Heart left ventricle (tissue), 16 donors: ENCODE results near the gene ROBO3. TPM values are rescaled to one million over a fixed set of nuclear protein-coding genes. Genes with fewer than 3 reads are reported as not detected.

Experiments used
- ATAC-seq, 4 donors: fragments of 200-7000 bp; cut with Tn5 transposase; one replicate each; pipeline ENCODE4 v1.9.1; 2020 to 2022; ENCODE audit warnings: moderate library complexity in 4 of 4, mild to moderate bottlenecking in 3 of 4, moderate number of reproducible peaks in 1 of 4
- DNase-seq, 5 donors: peaks; one replicate each; pipeline ENCODE4 v3.0.0-alpha.2; 2020
- H3K27ac ChIP-seq, 12 donors: fragments of 200-600 bp; sonication (generic) in 4 of 12; one replicate each; pipeline versions ENCODE4 v1.5.0 to v1.8.0; 2016 to 2022; ENCODE audit warnings: mild to moderate bottlenecking in 2 of 12
- H3K27me3 ChIP-seq, 9 donors: fragments of 200-600 bp; sonication (generic) in 2 of 9; one replicate each; pipeline versions ENCODE4 v1.5.1 to v1.8.0; 2016 to 2022; ENCODE audit warnings: mild to moderate bottlenecking in 3 of 9
- H3K36me3 ChIP-seq, 9 donors: fragments of 200-600 bp; sonication (generic) in 2 of 9; one replicate each; pipeline versions ENCODE4 v1.5.0 to v1.8.0; 2018 to 2022; ENCODE audit warnings: mild to moderate bottlenecking in 2 of 9
- H3K4me1 ChIP-seq, 12 donors: fragments of 200-600 bp; sonication (generic) in 4 of 12; one replicate each; pipeline versions ENCODE4 v1.5.0 to v1.8.0; 2016 to 2022; ENCODE audit warnings: mild to moderate bottlenecking in 3 of 12
- H3K4me3 ChIP-seq, 12 donors: fragments of 200-600 bp; sonication (generic) in 4 of 12; one replicate each; pipeline versions ENCODE4 v1.5.0 to v1.8.0; 2017 to 2022; ENCODE audit warnings: mild to moderate bottlenecking in 9 of 12, moderate library complexity in 4 of 12
- H3K9me3 ChIP-seq, 12 donors: fragments of 200-600 bp; sonication (generic) in 4 of 12; one replicate each; pipeline versions ENCODE4 v1.5.0 to v1.8.0; 2016 to 2022; ENCODE audit warnings: mild to moderate bottlenecking in 1 of 12
- CTCF ChIP-seq, 12 donors: fragments of 200-600 bp; sonication (generic) in 4 of 12; IDR thresholded peaks; one replicate each; pipeline versions ENCODE4 v1.5.0 to v1.8.0; 2018 to 2022; ENCODE audit warnings: antibody characterized with exemption in 12 of 12, mild to moderate bottlenecking in 5 of 12
- POLR2A ChIP-seq, 2 donors: fragments of 450-650 bp; IDR thresholded peaks; one replicate each; pipeline ENCODE4 v1.6.1; 2017; ENCODE audit warnings: antibody characterized with exemption in 2 of 2, mild to moderate bottlenecking in 2 of 2, moderate library complexity in 2 of 2
- WGBS, 4 donors: extraction: QIAGEN DNeasy Blood & Tissue Kit in 2 of 4; methylation state at CpG; one replicate each; pipeline versions ENCODE4 v1.1.5 to v1.1.7; 2013 to 2018; 5-methylcytosine and 5-hydroxymethylcytosine counted together
- intact Hi-C, 10 donors: fragments of 100-400 bp; cut with DNase I; formaldehyde crosslinking; loops; one replicate each; pipeline versions ENCODE4 v1.11.1 to v1.14.2; 2022
- polyA plus RNA-seq, 2 donors: library from polyadenylated mRNA; stranded (reverse); fragments of 200-250 nt; gene quantifications; one replicate each; pipeline ENCODE4 v1.2.3, GENCODE V29; 2013
- total RNA-seq, 9 donors: library from RNA; depleted of rRNA in 2 of 9; stranded (reverse); fragments of >200 nt in 2 of 9; fragmentation: NEBNext Ultra II Directional in 3 of 9; extraction: Animal tissue kit (Norgen Biotek cat#: 25700) in 3 of 9; gene quantifications; one replicate each; pipeline versions ENCODE4 v1.1.0 to v1.2.4, GENCODE V29; 2016 to 2023
- donor health status: ischemic (EF 13 %, LVEDD 7.1; RV severe dilation, severe dysfunction).
- donor health status: healthy with polysubstance abuse.
- donor health status: DM: no; HTN: yes; CAD: no.
- donor health status: DM: no; HTN: no; CAD: no.
- donor health status: ischemic (EF 25% LVEDD 6.9; RV normal size, moderate dysfunction).
- donor health status: ischemic (EF 25% LVEDD 5.7; RV mildly dilated, moderate dysfunction).
- donor health status: healthy.
- donor health status: DM: yes; HTN: yes; CAD: no.
- donor health status: ischemic (EF 35%, LVEDD 5.7; RV mildly dilated, moderate dysfunction).
- donor health status: nonischemic (EF 11% LVEDD 7.7; RV severe dilation, severe dysfunction).
- donor health status: DM: yes; HTN: yes; CAD: no.
- donor health status: PGD.
- donor health status: ischemic (EF 29% LVEDD 5.4; RV normal size, mild dysfunction).
- donor health status: nonischemic (EF 23%, LVEDD 6.1; RV moderate dilation, normal function).

The ROBO3 gene
- total and polyA plus RNA-seq, 11 donors: 2.5 to 18.6 (median 3.2) TPM

GRCh38 chr11:124864892-124865180 lies 396 bp upstream of the ROBO3 start:
- H3K4me3 ChIP-seq: peak overlapping the region in 2 of 12 donors; percentile 41 to 45
- TF ChIP-seq POLR2A (IDR thresholded peaks at IDR 0.05) (no peak), CTCF (IDR thresholded peaks at IDR 0.05) (no peak)

GRCh38 chr11:124865902-124866851 lies 945 bp downstream of the ROBO3 start:
- Histone ChIP-seq H3K36me3 (no peaks in the 10 kb centered on the region), H3K4me3 (peak overlapping the region in 11 of 12 donors; percentile 17 to 45 (median 36)), H3K27ac (no peak overlapping the region), H3K27me3 (peaks cover 54 to 100% (median 90%) of the 10 kb centered on the region in 9 donors), H3K4me1 (peaks cover 5 to 59% (median 34%) of the 10 kb centered on the region in 12 donors), H3K9me3 (no peaks in the 10 kb centered on the region)
- TF ChIP-seq POLR2A (IDR thresholded peaks at IDR 0.05) (no peak), CTCF (IDR thresholded peaks at IDR 0.05) (peak; percentile 65 to 87 (median 79))
- DNase-seq (peak in 1 of 5 donors; percentile 31), ATAC-seq (peak in 3 of 4 donors; percentile 37 to 44 (median 37))
- intact Hi-C loops: loop anchor here in 1 of 10 donors (10.0 kb wide), 1 partner anchor 201 kb away; no protein-coding TSS in a partner anchor
- WGBS, 4 donors: 1 to 3% (median 2%) methylated on average over 21 to 62 of the region's 62 CpGs

More at GRCh38 chr11:124864892-124865180, 396 bp upstream of the ROBO3 start:
- Histone ChIP-seq H3K4me1 (peaks cover 5 to 59% (median 34%) of the 10 kb centered on the region in 12 donors), H3K36me3 (no peaks in the 10 kb centered on the region), H3K27ac (no peak overlapping the region), H3K9me3 (no peaks in the 10 kb centered on the region), H3K27me3 (peaks cover 47 to 99% (median 87%) of the 10 kb centered on the region in 9 donors)
- intact Hi-C loops: loop anchor here in 1 of 10 donors (10.0 kb wide), 1 partner anchor 200 kb away; no protein-coding TSS in a partner anchor
- 3 to 8% (median 5%) methylated on average over 9 of the region's 9 CpGs for WGBS, 4 donors
- DNase-seq (no peak), ATAC-seq (no peak)

- DNase-seq (peak in 1 of 5 donors; percentile 23), ATAC-seq (peak in 2 of 4 donors; percentile 37 to 46)
- no peak overlapping the region for H3K27ac ChIP-seq
- intact Hi-C loops: loop anchor here in 1 of 10 donors (10.0 kb wide), 1 partner anchor 203 kb away; no protein-coding TSS in a partner anchor
- no peaks in the 10 kb centered on the region for H3K9me3 ChIP-seq
- H3K27me3 ChIP-seq: peaks cover 57 to 98% (median 84%) of the 10 kb centered on the region in 9 donors
- H3K4me1 ChIP-seq: peaks cover 5 to 58% (median 34%) of the 10 kb centered on the region in 12 donors
- 3 to 5% (median 3%) methylated on average over 8 of the region's 8 CpGs for WGBS, 4 donors
- TF ChIP-seq POLR2A (IDR thresholded peaks at IDR 0.05) (no peak), CTCF (IDR thresholded peaks at IDR 0.05) (peak; percentile 9 to 53 (median 42))
- H3K4me3 ChIP-seq: no peak overlapping the region
- H3K36me3 ChIP-seq: no peaks in the 10 kb centered on the region
Measured at GRCh38 chr11:124867700-124868099, 2.5 kb downstream of the ROBO3 start.
